Ureter (tissue), 1 donor: ENCODE data around the gene CABLES2. TPM values are rescaled to one million over a fixed set of nuclear protein-coding genes. Genes with fewer than 3 reads are reported as not detected.
A peak's percentile ranks its signal among the peaks of the same experiment; 100 is the strongest.
"Not testable (repeated sequence)": the region's sequence is repeated elsewhere in the genome, so short reads cannot be mapped to it uniquely, and the experiment has no call there.

Experiments used
- DNase-seq: peaks from one replicate; pipeline ENCODE4 v3.0.0-alpha.2; 2020; ENCODE audit warnings: low spot score
- total RNA-seq: library from RNA; stranded (reverse); gene quantifications from one replicate; pipeline ENCODE4 v1.2.4, GENCODE V29; 2023
- donor health status: DM: yes; HTN: yes; CAD: no.

Gene CABLES2
- total RNA-seq, 1 donor from 2014 or later: 4.0 TPM

DNA sequence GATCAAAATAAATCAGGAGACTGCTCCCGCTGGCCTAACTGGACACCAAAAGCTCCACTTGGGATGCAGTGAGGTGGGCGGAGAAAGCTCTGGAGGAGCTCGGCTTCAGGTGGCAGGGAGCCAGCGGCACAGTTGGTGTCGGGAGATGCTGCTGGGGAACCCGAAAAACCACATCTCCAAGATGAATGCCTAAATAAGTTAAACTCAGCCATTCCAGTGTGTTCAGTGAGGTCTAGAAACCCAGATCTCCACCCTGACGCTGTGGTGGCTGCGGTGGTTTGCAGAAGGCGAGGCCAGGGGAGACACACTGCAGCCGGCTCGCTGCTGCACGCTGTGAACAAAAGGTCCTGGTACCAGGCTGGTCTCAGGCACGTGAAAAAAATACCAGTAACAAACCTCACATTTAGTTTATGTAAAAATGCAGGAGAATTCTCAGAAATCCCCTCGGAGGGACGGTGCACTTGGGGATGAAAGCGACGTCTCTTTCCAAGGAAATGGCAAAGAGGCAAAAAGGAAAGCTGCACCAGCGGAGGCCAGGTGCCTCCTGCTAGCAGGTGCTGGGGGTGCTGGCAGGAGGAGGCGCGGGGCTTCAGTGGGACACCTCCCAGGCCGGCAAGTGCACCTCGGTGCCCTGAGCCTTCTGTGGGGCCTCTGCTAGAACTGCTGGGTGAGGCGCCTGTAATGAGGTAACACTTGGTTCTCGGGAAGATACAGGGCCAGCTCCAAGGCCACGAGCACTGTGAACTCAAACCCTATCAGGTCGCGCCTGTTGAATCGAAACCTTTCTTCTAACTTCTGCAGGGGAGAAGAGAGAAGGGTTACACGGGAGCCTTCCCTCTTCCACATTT, 16.5 kb downstream of the CABLES2 start:
- DNase-seq: no peak

- DNase-seq: no peak
Measured at GRCh38 chr20:62389601-62390087, 17.4 kb downstream of the CABLES2 start.

- DNase-seq: no peak
Measured at GRCh38 chr20:62388839-62389600, 18.1 kb downstream of the CABLES2 start.

DNA sequence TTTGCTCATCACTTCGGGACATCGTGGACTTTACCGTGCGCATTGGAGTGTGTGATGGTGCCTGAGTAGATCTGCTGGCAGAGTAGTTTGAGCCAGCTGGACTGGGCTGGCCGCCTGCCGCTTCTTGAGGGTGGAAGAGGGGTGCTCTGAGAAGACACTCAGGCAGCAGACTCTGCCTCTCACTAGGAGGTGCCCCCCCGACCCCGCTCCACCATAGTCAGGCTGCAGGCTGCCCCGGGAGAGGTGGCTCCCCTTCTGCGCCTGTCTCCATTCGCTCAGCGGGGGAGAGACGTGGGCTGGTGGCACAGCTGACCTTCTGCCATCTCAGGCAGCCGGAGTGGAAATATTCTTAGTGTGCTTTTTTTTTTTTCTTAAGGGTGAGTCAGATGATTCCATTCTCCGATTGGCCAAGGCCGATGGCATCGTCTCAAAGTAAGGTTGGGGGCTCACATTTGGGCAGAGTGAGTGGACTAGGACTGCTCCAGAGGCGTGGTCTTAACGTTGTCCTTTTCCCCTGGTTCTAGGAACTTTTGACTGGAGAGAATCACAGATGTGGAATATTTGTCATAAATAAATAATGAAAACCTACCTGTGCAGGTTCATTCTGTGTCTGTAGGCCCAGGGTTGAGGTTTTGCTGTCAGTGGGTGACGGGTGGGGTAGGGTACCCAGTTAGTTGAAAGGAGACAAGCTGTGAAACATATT, 19.0 kb downstream of the CABLES2 start:
- no peak for DNase-seq

DNA sequence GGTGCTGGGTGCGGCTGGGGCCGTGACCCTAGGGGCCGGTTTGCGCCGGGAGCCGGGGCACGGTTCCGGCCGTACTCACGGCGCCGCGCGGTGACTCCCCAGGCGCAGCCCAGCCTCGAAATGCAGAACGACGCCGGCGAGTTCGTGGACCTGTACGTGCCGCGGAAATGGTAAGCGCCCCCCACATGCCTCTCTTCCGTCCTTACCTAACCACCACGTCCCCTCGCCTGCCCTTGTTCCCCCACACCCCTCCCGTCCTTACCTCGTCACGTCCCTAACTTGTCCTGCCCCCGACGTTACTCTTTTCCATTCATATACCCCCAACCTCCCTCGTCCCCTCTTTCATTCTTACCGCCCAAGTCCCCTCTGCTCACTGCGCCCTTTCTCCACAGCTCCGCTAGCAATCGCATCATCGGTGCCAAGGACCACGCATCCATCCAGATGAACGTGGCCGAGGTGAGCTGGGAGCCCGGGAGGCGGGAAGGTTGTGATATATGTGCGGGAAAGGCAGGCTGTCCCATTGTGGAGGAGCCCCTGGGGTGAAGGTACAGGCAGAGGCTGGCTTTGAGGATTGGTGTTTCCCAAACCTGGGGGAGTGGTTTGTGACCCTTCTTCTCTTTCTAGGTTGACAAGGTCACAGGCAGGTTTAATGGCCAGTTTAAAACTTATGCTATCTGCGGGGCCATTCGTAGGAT, 19.7 kb downstream of the CABLES2 start:
- DNase-seq: no peak

GRCh38 chr20:62386383-62387218, 20.5 kb downstream of the CABLES2 start, which contains the start of gene RPS21:
RPS21 (plus strand) TSS chr20:62387103; CDS start chr20:62387339, 236 bp downstream.
- DNase-seq: peak; percentile 95

- DNase-seq: no peak
Measured at GRCh38 chr20:62382306-62383198, 24.5 kb downstream of the CABLES2 start.

DNA sequence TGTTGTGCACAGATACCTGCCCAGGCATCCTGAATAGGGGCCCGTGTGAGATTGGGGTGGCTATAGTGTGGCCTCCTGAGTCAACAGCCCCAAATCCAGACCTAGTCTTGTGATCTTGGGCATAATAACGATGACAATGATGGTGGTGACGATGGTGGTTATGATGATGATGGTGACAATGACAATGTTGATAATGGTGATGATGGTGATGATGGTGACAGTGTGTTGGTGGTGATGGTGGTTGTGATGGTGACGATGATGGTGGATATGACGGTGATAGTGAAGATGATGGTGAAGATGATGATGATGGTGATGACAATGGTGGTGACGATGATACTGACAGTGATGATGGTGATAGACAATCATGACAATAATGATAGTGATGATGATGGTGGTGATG, 25.2 kb downstream of the CABLES2 start:
- DNase-seq: no peak

- DNase-seq: no peak
Measured at GRCh38 chr20:62381202-62381797, 25.8 kb downstream of the CABLES2 start.

DNA sequence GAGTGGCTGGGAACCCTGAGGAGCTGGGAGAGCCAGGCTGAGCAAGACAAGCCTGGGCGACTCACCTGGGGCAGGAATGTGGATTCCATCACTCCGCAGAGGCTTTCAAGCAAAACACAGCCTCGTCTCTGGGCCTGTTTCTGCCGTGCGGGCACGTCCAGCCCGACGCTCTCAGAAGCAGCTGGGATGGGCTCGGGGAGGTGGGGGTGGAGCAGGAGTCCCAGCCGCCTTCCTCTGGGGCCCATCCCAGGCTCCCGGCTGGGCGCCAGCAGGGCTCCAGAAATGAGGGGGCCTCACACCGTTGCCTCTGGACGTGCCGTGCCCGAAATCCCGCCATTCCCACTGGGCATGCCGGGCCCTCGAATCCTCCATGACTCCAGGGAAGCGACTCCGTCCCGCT, 28.9 kb downstream of the CABLES2 start:
- DNase-seq: peak; percentile 83

DNA sequence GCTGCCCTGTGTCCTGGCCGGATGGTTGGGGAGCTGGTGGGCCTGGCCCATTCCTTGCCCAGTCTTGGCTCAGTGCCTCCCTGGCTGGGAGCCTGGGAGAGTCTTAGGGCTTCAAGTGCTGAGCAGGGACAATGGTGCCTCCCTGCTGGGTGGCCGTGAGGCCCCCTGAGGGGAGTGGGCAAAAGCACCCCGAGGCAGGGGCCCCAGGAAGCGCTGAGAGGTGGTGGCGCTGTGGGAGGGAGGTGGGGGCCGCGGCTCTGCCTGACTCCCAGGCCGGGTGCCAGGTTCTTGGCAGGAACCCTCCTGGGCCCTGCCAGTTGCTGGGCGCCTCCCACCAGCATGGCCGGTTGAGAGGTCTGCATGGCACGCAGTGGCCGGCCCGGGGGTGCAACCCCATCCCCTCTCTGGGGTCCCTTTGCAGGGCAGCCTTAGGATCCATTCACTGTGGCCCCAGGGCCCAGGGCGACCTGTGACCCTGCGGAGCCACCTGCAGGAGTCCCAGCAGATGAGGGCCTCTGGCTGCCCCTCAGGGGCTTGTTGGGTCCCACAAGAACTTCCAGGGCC, 29.4 kb downstream of the CABLES2 start:
- DNase-seq: no peak

DNA sequence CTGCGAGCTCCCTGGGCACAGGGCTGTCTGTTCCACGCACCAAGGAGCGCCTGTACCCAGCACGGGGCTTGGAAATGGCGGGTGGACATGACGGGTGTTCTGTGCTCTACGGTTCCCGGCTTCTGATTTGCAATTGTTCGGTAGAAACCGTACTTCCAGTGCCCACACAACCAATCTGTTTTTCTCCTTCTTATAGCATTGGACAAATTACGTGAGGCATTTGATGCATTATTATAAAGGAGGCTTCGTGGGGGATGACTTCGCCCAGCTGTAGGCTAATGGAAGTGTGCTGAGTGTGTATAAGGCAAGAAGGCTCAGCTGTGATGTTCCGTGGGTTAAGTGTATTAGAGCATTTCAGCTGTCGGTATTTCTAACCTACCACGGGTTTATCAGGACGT, 30.0 kb downstream of the CABLES2 start:
- DNase-seq: no peak

DNA sequence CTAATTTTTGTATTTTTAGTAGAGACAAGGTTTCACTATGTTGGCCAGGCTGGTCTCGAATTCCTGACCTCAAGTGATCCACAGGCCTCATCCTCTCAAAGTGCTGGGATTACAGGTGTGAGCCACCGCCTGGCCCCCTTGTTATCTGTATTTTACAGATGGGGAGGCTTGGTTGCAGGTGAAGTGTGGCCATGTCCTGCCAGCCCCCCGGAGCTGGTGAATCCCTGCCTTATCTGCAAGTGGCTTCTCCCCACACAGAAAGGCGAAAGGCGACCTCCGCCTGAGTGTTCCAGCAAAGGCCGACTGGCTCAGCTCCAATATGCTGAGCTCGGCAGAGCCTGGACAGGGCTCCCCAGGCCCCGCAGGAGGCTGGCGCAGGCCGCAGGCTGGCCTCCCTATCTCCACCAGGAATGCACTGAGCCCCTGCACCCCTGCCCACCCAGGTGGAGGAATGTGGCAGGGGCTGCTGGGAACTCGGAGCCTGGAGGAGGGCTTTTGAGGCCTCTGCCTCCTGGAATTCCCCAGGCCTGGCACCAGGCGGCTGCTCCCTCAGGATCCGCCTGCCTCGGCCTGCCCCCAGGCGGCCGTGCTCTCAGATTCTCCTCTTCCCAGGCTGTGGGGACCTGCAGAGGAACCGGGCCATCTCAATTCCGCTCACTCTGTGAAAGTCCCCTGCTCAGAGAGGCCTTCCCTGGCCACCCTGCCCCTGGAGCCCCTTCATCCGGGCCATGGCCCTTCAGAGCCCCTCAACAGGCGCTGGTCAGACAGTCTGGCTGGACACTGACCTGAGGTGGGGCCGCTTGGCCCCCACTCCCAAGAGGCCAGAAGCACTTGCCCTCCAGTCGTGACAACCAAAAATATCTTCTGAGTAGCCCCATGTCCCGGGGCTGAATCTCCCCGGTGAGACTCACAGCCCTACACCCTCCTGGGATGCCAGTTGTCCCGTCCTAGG, 30.7 kb downstream of the CABLES2 start:
- DNase-seq: no peak

GRCh38 chr20:62374331-62375152, 32.5 kb downstream of the CABLES2 start:
- DNase-seq: no peak

DNA sequence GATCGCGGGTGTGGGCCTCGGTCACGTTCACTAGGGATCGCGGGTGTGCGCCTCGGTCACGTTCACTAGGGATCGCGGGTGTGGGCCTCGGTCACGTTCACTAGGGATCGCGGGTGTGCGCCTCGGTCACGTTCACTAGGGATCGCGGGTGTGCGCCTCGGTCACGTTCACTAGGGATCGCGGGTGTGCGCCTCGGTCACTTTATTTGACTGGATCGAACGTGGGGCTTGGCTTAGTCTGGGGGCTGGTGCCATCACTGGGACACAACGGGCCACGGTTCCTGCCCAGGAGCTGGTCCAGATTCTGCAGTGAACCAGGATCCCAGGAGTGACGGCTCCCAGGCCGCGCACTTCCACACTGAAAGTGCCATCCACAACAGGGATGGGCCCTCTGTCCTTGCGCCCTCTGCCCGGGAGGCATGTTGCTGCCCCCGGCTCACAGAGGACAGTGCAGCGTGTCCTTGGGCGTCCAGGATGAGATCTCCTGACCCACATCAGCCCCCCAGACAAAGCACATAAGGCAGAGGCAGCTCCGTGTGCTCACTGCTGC, 33.4 kb downstream of the CABLES2 start:
- not testable (repeated sequence) for DNase-seq
